ENCODE data around the gene IL27RA.

GRCh38 chr19:14004619-14005348 lies 26.8 kb upstream of the IL27RA start:
- TF ChIP-seq, protein P1, sequence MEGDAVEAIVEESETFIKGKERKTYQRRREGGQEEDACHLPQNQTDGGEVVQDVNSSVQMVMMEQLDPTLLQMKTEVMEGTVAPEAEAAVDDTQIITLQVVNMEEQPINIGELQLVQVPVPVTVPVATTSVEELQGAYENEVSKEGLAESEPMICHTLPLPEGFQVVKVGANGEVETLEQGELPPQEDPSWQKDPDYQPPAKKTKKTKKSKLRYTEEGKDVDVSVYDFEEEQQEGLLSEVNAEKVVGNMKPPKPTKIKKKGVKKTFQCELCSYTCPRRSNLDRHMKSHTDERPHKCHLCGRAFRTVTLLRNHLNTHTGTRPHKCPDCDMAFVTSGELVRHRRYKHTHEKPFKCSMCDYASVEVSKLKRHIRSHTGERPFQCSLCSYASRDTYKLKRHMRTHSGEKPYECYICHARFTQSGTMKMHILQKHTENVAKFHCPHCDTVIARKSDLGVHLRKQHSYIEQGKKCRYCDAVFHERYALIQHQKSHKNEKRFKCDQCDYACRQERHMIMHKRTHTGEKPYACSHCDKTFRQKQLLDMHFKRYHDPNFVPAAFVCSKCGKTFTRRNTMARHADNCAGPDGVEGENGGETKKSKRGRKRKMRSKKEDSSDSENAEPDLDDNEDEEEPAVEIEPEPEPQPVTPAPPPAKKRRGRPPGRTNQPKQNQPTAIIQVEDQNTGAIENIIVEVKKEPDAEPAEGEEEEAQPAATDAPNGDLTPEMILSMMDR (conservative IDR thresholded peaks at IDR 0.05; ENCODE audit: low read depth, low read length): no peak
- TF ChIP-seq EZH2 (IDR thresholded peaks at IDR 0.05; ENCODE audit: borderline replicate concordance, low read depth, low read length, poor library complexity, severe bottlenecking): no peak

Measured in A673 (cell line).